Activated CD8-positive, alpha-beta T cell treated with anti-CD3 and anti-CD28 coated beads for 36 hours (primary cell): ENCODE measurements around the gene RAB3GAP2. TPM values are rescaled to one million over a fixed set of nuclear protein-coding genes. Genes with fewer than 3 reads are reported as not detected.

ENCODE experiments used
- ATAC-seq: fragments of 200-7000 bp; cut with Tn5 transposase; one replicate; pipeline ENCODE4 v1.10.0; 2021; ENCODE audit warnings: mild to moderate bottlenecking, moderate library complexity
- CTCF ChIA-PET: fragments of 350-600 bp; sonication (Branson Sonifier 250); formaldehyde crosslinking; loops from one replicate; lab custom pipeline; 2021; ENCODE audit warnings: antibody characterized with exemption; lab: Charles Lee
- POLR2A ChIA-PET: fragments of 350-600 bp; sonication (Branson Sonifier 250); formaldehyde crosslinking; loops from one replicate; lab custom pipeline; 2021; ENCODE audit warnings: antibody characterized with exemption; lab: Charles Lee
- DNase-seq: peaks from one replicate; pipeline ENCODE4 v3.0.0-alpha.2; 2020
- H3K27ac Mint-ChIP-seq: one replicate; pipeline ENCODE4 v1.8.0; 2021; ENCODE audit warnings: mild to moderate bottlenecking, mixed read lengths
- H3K27me3 Mint-ChIP-seq: one replicate; pipeline ENCODE4 v1.8.0; 2021; ENCODE audit warnings: mixed read lengths
- H3K36me3 Mint-ChIP-seq: one replicate; pipeline ENCODE4 v1.8.0; 2021; ENCODE audit warnings: low read depth, mixed read lengths
- H3K4me1 Mint-ChIP-seq: one replicate; pipeline ENCODE4 v1.8.0; 2021; ENCODE audit warnings: low read depth, mixed read lengths
- H3K4me3 Mint-ChIP-seq: one replicate; pipeline ENCODE4 v1.8.0; 2021; ENCODE audit warnings: mild to moderate bottlenecking, moderate library complexity, mixed read lengths
- H3K9me3 Mint-ChIP-seq: one replicate; pipeline ENCODE4 v1.8.0; 2021; ENCODE audit warnings: mixed read lengths
- intact Hi-C: fragments of 100-400 bp; cut with micrococcal nuclease; formaldehyde crosslinking; loops from one replicate; pipeline ENCODE4 v1.10.0; 2022
- total RNA-seq, 2 experiments: library from RNA; stranded (reverse); gene quantifications; one replicate each; pipeline ENCODE4 v1.2.3, GENCODE V29; 2021
- TF ChIP-seq, protein P1 (sequence below): fragments of 200-600 bp; IDR thresholded peaks from one replicate; pipeline ENCODE4 v1.8.0; 2022; ENCODE audit warnings: antibody characterized with exemption, mild to moderate bottlenecking

Gene RAB3GAP2
- total RNA-seq, 2 experiments from 2014 or later = 50.6 to 53.5 TPM

- ATAC-seq (no peak), DNase-seq (no peak)
- POLR2A ChIA-PET = interaction anchor here (0.9 kb wide), 1 partner anchor 13 kb away, joined by 3 read pairs; no protein-coding TSS in a partner anchor
- TF ChIP-seq, protein P1, sequence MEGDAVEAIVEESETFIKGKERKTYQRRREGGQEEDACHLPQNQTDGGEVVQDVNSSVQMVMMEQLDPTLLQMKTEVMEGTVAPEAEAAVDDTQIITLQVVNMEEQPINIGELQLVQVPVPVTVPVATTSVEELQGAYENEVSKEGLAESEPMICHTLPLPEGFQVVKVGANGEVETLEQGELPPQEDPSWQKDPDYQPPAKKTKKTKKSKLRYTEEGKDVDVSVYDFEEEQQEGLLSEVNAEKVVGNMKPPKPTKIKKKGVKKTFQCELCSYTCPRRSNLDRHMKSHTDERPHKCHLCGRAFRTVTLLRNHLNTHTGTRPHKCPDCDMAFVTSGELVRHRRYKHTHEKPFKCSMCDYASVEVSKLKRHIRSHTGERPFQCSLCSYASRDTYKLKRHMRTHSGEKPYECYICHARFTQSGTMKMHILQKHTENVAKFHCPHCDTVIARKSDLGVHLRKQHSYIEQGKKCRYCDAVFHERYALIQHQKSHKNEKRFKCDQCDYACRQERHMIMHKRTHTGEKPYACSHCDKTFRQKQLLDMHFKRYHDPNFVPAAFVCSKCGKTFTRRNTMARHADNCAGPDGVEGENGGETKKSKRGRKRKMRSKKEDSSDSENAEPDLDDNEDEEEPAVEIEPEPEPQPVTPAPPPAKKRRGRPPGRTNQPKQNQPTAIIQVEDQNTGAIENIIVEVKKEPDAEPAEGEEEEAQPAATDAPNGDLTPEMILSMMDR = no peak
- no peaks in the 10 kb centered on the region for H3K36me3 Mint-ChIP-seq
- H3K9me3 Mint-ChIP-seq = no peaks in the 10 kb centered on the region
- H3K27ac Mint-ChIP-seq = no peak overlapping the region
- no peak overlapping the region for H3K4me3 Mint-ChIP-seq
- peaks cover 15% of the 10 kb centered on the region for H3K27me3 Mint-ChIP-seq
- intact Hi-C loops = no loop called here
- CTCF ChIA-PET = interaction anchor here (1.0 to 1.4 kb wide), 3 partner anchors 9 to 109 kb away, joined by 3 read pairs; no protein-coding TSS in a partner anchor
- no peaks in the 10 kb centered on the region for H3K4me1 Mint-ChIP-seq
Observed at GRCh38 chr1:220298470-220299205, 26.4 kb upstream of the RAB3GAP2 start.

DNA sequence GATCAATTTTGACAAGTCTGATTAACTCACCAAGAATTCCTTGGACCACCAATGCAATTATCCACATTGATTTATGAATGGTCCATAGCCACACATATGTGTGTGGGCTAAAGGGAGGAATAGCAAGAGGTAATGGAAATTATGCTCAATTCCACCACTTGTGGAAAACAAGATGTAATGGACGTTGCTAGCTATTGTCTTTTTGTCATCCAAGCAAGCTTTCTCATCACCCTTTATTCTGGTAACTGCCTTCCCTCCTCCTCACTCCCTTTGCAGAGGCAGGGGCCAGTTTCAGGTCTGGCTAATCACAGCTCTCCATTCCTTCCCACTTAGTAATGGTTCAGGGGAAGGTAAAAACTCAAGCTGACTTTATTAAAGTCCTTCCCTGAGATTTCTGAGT lies 24.7 kb upstream of the RAB3GAP2 start:
- Mint-ChIP-seq H3K36me3 (no peaks in the 10 kb centered on the region), H3K27ac (no peak overlapping the region), H3K4me1 (no peaks in the 10 kb centered on the region), H3K9me3 (no peaks in the 10 kb centered on the region), H3K4me3 (no peak overlapping the region), H3K27me3 (peaks cover 16% of the 10 kb centered on the region)
- no peak for DNase-seq
- intact Hi-C loops = no loop called here
- TF ChIP-seq, protein P1 = no peak
- CTCF ChIA-PET = interaction anchor here (0.7 to 3.1 kb wide), 8 partner anchors 11 to 436 kb away, joined by 3 to 14 read pairs (median 4); no protein-coding TSS in a partner anchor
- POLR2A ChIA-PET = no interaction called here
- ATAC-seq = no peak

DNA sequence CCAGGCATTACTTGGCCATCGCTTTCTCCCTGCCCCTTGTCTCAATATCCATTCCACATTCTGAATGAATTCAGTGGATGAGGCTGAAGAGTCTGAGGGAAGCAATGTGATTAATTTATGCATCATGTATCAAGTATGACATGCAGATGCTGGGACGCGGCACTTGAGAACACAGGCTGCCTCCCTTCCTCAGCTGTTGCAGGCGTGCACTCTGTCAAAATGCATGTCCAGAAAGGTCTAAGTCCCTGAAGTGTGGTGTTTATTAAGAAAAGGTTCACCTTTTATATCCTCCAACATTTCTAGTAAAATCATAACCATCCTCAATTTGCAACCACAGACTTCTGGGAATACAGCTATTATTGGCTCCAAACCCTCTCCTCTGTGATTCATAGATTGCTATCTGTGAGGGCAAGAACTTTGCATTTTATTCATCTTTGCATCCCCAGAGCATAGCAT lies 22.6 kb upstream of the RAB3GAP2 start:
- DNase-seq = no peak
- intact Hi-C loops = no loop called here
- TF ChIP-seq, protein P1 = no peak
- POLR2A ChIA-PET = no interaction called here
- Mint-ChIP-seq H3K9me3 (no peaks in the 10 kb centered on the region), H3K36me3 (no peaks in the 10 kb centered on the region), H3K4me1 (no peaks in the 10 kb centered on the region), H3K27me3 (peaks cover 18% of the 10 kb centered on the region), H3K27ac (no peak overlapping the region), H3K4me3 (no peak overlapping the region)
- no peak for ATAC-seq
- CTCF ChIA-PET = interaction anchor here (0.8 to 3.1 kb wide), 3 partner anchors 9 to 107 kb away, joined by 3 to 14 read pairs (median 4); no protein-coding TSS in a partner anchor

GRCh38 chr1:220291580-220291979 lies 19.3 kb upstream of the RAB3GAP2 start:
- POLR2A ChIA-PET = no interaction called here
- Mint-ChIP-seq H3K27ac (no peak overlapping the region), H3K36me3 (no peaks in the 10 kb centered on the region), H3K27me3 (peaks cover 17% of the 10 kb centered on the region), H3K4me1 (no peaks in the 10 kb centered on the region), H3K4me3 (no peak overlapping the region), H3K9me3 (no peaks in the 10 kb centered on the region)
- DNase-seq (no peak), ATAC-seq (no peak)
- TF ChIP-seq, protein P1 = no peak
- intact Hi-C loops = no loop called here
- CTCF ChIA-PET = interaction anchor here (1.2 kb wide), 1 partner anchor 442 kb away, joined by 4 read pairs; no protein-coding TSS in a partner anchor
